GM20431 (cell line): ENCODE data around the gene DSC2.

ENCODE experiments used
- in situ Hi-C: fragments of 300-500 bp; cut with MseI, MboI; formaldehyde crosslinking; loops from one replicate; pipeline ENCODE4 v1.15.0; 2020; ENCODE audit warnings: low sequenced_read_pairs; ENCODE audit not compliant: unreplicated experiment

DSC2 gene

GRCh38 chr18:31099450-31100230 is 2.6 kb downstream of the DSC2 start:
- in situ Hi-C loops, result no loop called here

DNA sequence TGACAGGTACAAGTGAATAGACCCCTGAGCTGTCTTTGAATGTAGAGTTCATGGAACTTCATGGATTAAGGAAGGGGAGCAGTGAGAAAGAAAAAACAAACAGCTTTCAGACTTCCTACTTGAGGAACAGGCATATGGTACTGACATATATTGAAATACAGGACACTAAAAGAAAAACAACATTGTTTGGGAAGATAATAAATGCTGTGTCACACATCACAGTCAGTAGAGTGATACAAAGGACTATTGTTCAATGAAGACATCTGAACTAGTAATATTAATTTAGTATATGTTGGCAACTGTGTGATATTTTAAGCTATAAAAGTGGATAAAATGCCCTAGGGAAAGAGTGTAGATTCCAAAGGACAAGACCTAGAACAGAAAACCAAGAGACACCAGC is 3.3 kb downstream of the DSC2 start:
- in situ Hi-C loops, result no loop called here

- in situ Hi-C loops, result no loop called here
These were observed 4.6 kb downstream of the DSC2 start for GRCh38 chr18:31097666-31098065.

GRCh38 chr18:31093880-31094279 is 8.3 kb downstream of the DSC2 start:
- in situ Hi-C loops, result no loop called here

- in situ Hi-C loops, result no loop called here
These were observed 8.9 kb downstream of the DSC2 start for GRCh38 chr18:31093294-31093693.

- in situ Hi-C loops, result no loop called here
These were observed 10.9 kb downstream of the DSC2 start for GRCh38 chr18:31091350-31091749.

GRCh38 chr18:31088532-31088931 is 13.7 kb downstream of the DSC2 start:
- in situ Hi-C loops, result no loop called here

GRCh38 chr18:31079973-31080372 is 22.2 kb downstream of the DSC2 start:
- in situ Hi-C loops, result no loop called here

DNA sequence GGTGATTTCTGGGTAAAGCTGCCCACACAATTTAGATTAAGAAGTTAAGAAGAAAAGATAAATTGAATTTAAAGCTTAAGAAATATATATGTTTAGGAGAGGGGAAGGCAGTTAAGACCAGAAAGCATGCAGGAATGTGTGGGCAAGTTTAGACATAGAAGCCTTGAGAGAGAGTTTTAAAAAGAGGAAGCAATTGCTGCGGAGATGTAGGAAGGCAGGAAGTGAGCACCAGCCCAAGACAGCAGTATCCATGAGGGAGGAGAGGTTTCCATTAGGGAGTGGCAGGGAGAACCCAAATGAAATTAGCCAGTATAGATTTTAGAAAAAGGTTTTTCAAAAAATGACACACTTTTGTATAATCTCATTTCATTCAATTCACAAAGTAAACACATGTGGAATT is 24.3 kb downstream of the DSC2 start:
- in situ Hi-C loops, result no loop called here

DNA sequence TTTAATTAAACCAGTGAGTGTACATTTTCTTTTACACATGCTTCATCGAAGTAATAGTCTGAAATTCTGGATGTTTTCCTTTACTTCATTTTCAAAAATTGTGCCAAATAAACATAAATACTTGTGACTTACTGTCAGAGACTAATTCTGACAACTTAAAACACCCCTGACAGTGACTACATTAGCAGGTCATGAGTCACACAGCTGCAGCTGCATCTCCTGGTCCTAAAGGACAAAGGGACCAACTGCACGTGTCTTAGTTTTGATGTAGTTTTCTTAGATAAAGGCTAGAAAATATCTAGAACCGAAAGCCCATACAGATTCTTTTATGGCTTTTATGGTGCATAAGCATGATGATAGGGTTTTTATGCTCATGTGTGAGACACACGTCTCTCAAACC is 30.0 kb downstream of the DSC2 start:
- in situ Hi-C loops, result no loop called here

- in situ Hi-C loops, result no loop called here
These were observed 32.0 kb downstream of the DSC2 start for GRCh38 chr18:31070206-31070605.

DNA sequence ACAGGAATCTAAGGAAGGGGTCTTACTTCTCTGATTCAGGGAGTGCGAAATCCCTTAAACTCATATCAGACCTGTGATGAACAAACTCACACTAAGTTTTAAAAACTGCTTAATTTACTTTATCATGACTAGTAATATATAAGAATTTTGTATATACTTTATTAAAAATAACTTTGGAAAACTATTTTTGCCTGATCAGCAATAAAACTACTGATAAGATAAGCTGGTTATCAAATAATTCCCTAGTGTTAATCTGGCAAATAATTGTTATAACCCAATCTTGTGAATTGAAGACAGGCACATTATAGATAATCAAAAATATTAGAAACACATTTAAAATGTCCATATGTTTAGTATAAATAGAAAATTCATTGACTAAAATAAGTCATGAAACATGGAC is 36.0 kb downstream of the DSC2 start:
- in situ Hi-C loops, result no loop called here

- in situ Hi-C loops, result no loop called here
These were observed 37.0 kb downstream of the DSC2 start for GRCh38 chr18:31065036-31065773.

- in situ Hi-C loops, result no loop called here
These were observed 38.1 kb downstream of the DSC2 start for GRCh38 chr18:31064130-31064529.

- in situ Hi-C loops, result no loop called here
These were observed 40.3 kb downstream of the DSC2 start for GRCh38 chr18:31061945-31062344.

- in situ Hi-C loops, result no loop called here
These were observed 43.3 kb downstream of the DSC2 start for GRCh38 chr18:31058897-31059296.

DNA sequence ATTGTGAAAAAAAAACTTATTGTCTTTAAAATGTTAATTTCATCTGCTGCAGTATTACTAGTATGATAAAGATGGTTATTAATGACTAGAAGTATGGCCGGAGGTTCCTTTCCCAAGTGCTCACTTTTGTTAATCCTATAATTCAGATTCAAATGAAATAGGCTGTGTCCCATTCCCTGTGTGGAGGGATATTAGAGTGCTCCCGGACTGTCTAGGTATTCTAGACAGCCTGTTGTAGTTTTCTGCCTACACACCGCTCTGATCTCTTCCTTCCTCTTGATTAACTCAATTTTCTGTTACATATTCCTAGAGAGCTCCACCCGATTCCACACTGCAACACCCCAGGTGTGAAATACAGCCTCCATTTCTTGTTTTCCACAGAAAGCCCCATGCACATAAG is 44.3 kb downstream of the DSC2 start:
- in situ Hi-C loops, result no loop called here

DNA sequence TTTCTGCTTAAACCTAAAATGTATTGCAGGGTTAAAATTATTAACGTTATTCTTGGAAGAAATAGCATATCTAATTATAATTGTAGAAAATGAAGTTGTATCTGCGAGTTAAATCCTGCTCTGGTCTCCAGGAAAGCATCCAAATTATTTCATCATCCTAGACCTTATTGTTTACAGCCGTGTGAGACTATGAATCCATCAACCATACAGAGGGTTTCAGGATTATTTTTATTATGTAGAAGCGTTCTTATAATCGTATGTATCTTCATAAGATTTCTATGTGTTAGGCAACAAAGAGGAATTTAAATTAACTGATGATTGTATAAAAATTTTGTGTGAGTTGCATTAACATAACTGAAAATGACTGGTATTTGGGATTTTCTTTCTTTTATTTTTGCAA is 45.2 kb downstream of the DSC2 start:
- in situ Hi-C loops, result no loop called here

GRCh38 chr18:31056296-31056695 is 45.9 kb downstream of the DSC2 start:
- in situ Hi-C loops, result no loop called here

GRCh38 chr18:31050635-31051034 is 51.6 kb downstream of the DSC2 start:
- in situ Hi-C loops, result no loop called here

GRCh38 chr18:31049189-31049588 is 53.0 kb downstream of the DSC2 start:
- in situ Hi-C loops, result no loop called here

DNA sequence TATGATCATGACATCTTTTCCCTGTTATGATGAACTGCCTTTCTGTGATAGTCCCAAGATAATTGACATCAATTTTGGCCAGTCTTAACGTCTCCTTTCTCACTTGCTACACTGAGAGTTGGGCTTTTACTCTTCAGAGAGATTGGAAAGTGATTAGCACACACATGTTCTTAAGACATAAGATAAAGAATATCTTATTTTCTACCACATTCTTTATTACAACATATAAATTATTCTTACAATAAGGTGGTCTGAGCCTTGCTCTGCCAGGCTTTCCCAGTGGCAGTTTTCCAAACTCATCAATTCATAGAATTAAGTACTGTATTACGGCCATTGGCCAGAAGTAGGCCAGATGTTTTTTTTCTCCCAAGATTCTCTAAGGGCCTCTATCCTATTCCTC is 54.0 kb downstream of the DSC2 start:
- in situ Hi-C loops, result no loop called here
